ENCODE data around the gene TRIM69. TPM values are rescaled to one million over a fixed set of nuclear protein-coding genes. Genes with fewer than 3 reads are reported as not detected.

TRIM69 gene
- total RNA-seq, 1 experiment from 2014 or later, result 10.8 TPM

GRCh38 chr15:44728576-44729407, 7.5 kb upstream of the TRIM69 start:
- peak; percentile 80 for ATAC-seq
- Histone ChIP-seq H3K9me2 (replicated peaks; ENCODE audit: low read length) (no peaks in the 10 kb centered on the region), H3K79me2 (ENCODE audit: low read length) (peaks cover 15% of the 10 kb centered on the region), H3K4me1 (ENCODE audit: insufficient read depth, low read length) (peaks cover 34% of the 10 kb centered on the region), H3K9ac (ENCODE audit: low read length) (peak overlapping the region; percentile 89), H2AFZ (ENCODE audit: low read length) (peak overlapping the region; percentile 90), H3K36me3 (ENCODE audit: low read depth, low read length) (no peaks in the 10 kb centered on the region), H3K4me3 (ENCODE audit: low read length) (peak overlapping the region; percentile 82), H4K20me1 (ENCODE audit: low read length) (no peaks in the 10 kb centered on the region), H3F3A (ENCODE audit: low read length, unreplicated experiment) (peaks cover 18% of the 10 kb centered on the region), H3K4me2 (ENCODE audit: low read length) (peak overlapping the region; percentile 91), H3K9me3 (ENCODE audit: low read length) (no peaks in the 10 kb centered on the region), H3K27me3 (ENCODE audit: low read length) (no peaks in the 10 kb centered on the region), H3K27ac (ENCODE audit: low read length) (peak overlapping the region; percentile 89)
- POLR2A ChIA-PET (ENCODE audit: unreplicated experiment), result interaction anchor here (0.5 to 2.3 kb wide), 5 partner anchors 9 to 432 kb away, joined by 3 to 28 read pairs (median 4); partner anchors contain the start of genes B2M and PATL2
- no TSS peak for BruUV-seq (replicated peaks)
- CTCF ChIA-PET, result interaction anchor here (0.6 to 2.1 kb wide), 8 partner anchors 9 to 1642 kb away, joined by 3 to 30 read pairs (median 5); partner anchors contain the start of genes B2M, EIF3J, PATL2 and SPG11
- peak; percentile 98 for DNase-seq
- intact Hi-C loops (cut with micrococcal nuclease), result loop anchor here (2.0 kb wide), 1 partner anchor 66 kb away; the partner anchor contains the start of gene SPG11
- TF ChIP-seq EZH2 (IDR thresholded peaks at IDR 0.05; ENCODE audit: low read length, unreplicated experiment), result no peak
- TF ChIP-seq, protein P1, sequence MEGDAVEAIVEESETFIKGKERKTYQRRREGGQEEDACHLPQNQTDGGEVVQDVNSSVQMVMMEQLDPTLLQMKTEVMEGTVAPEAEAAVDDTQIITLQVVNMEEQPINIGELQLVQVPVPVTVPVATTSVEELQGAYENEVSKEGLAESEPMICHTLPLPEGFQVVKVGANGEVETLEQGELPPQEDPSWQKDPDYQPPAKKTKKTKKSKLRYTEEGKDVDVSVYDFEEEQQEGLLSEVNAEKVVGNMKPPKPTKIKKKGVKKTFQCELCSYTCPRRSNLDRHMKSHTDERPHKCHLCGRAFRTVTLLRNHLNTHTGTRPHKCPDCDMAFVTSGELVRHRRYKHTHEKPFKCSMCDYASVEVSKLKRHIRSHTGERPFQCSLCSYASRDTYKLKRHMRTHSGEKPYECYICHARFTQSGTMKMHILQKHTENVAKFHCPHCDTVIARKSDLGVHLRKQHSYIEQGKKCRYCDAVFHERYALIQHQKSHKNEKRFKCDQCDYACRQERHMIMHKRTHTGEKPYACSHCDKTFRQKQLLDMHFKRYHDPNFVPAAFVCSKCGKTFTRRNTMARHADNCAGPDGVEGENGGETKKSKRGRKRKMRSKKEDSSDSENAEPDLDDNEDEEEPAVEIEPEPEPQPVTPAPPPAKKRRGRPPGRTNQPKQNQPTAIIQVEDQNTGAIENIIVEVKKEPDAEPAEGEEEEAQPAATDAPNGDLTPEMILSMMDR (conservative IDR thresholded peaks at IDR 0.05; ENCODE audit: low read depth, low read length), result no peak
- no peak for TF ChIP-seq EZH2phosphoT487 (IDR thresholded peaks at IDR 0.05; ENCODE audit: borderline replicate concordance, low read length)

GRCh38 chr15:44729408-44730127, 6.8 kb upstream of the TRIM69 start:
- no peak for DNase-seq
- peak overlapping the region; percentile 82 for H3K4me3 ChIP-seq (ENCODE audit: low read length)
- CTCF ChIA-PET, result interaction anchor here (0.7 to 2.1 kb wide), 6 partner anchors 8 to 193 kb away, joined by 3 to 30 read pairs (median 8); partner anchors contain the start of genes B2M, EIF3J, PATL2 and SPG11
- TSS peak; percentile 49 for BruUV-seq (replicated peaks)
- peaks cover 18% of the 10 kb centered on the region for H3F3A ChIP-seq (ENCODE audit: low read length, unreplicated experiment)
- H3K79me2 ChIP-seq (ENCODE audit: low read length), result peaks cover 15% of the 10 kb centered on the region
- H3K9ac ChIP-seq (ENCODE audit: low read length), result peak overlapping the region; percentile 89
- no peaks in the 10 kb centered on the region for H4K20me1 ChIP-seq (ENCODE audit: low read length)
- H3K27me3 ChIP-seq (ENCODE audit: low read length), result no peaks in the 10 kb centered on the region
- H3K9me3 ChIP-seq (ENCODE audit: low read length), result no peaks in the 10 kb centered on the region
- H2AFZ ChIP-seq (ENCODE audit: low read length), result peak overlapping the region; percentile 90
- intact Hi-C loops (cut with micrococcal nuclease), result loop anchor here (2.0 kb wide), 1 partner anchor 67 kb away; the partner anchor contains the start of gene SPG11
- peaks cover 34% of the 10 kb centered on the region for H3K4me1 ChIP-seq (ENCODE audit: insufficient read depth, low read length)
- POLR2A ChIA-PET (ENCODE audit: unreplicated experiment), result interaction anchor here (0.5 to 2.3 kb wide), 2 partner anchors 17 to 85 kb away, joined by 4 to 28 read pairs; partner anchors contain the start of genes B2M and PATL2
- H3K9me2 ChIP-seq (replicated peaks; ENCODE audit: low read length), result no peaks in the 10 kb centered on the region
- ATAC-seq, result peak; percentile 2; the same call in 1 of the 2 replicates
- peak overlapping the region; percentile 89 for H3K27ac ChIP-seq (ENCODE audit: low read length)
- H3K36me3 ChIP-seq (ENCODE audit: low read depth, low read length), result no peaks in the 10 kb centered on the region
- TF ChIP-seq EZH2phosphoT487 (IDR thresholded peaks at IDR 0.05; ENCODE audit: borderline replicate concordance, low read length), result no peak
- TF ChIP-seq, protein P1 (conservative IDR thresholded peaks at IDR 0.05; ENCODE audit: low read depth, low read length), result no peak
- TF ChIP-seq EZH2 (IDR thresholded peaks at IDR 0.05; ENCODE audit: low read length, unreplicated experiment), result no peak
- H3K4me2 ChIP-seq (ENCODE audit: low read length), result peak overlapping the region; percentile 91
